Measurements from ENCODE around the gene SIRT3.

Gene SIRT3

GRCh38 chr11:214083-214482 lies 22.1 kb downstream of the SIRT3 start:
- H3K4me3 ChIP-seq (ENCODE audit: low read length) = no peak overlapping the region
- peaks cover 13% of the 10 kb centered on the region for H3K4me1 ChIP-seq (ENCODE audit: control insufficient read depth, insufficient read depth, low read length)
- H3K27ac ChIP-seq (ENCODE audit: low read depth, low read length) = no peak overlapping the region
- peaks cover 53% of the 10 kb centered on the region for H3K36me3 ChIP-seq (ENCODE audit: control insufficient read depth, insufficient read depth, low read length)
- H3K9ac ChIP-seq (ENCODE audit: low read length) = no peak overlapping the region
- no peaks in the 10 kb centered on the region for H3K27me3 ChIP-seq (ENCODE audit: control insufficient read depth, insufficient read depth, low read length)

- Histone ChIP-seq H3K27me3 (ENCODE audit: control insufficient read depth, insufficient read depth, low read length) (no peaks in the 10 kb centered on the region), H3K4me3 (ENCODE audit: low read length) (no peak overlapping the region), H3K36me3 (ENCODE audit: control insufficient read depth, insufficient read depth, low read length) (peaks cover 53% of the 10 kb centered on the region), H3K9ac (ENCODE audit: low read length) (no peak overlapping the region), H3K4me1 (ENCODE audit: control insufficient read depth, insufficient read depth, low read length) (peaks cover 13% of the 10 kb centered on the region), H3K27ac (ENCODE audit: low read depth, low read length) (no peak overlapping the region)
Observed at GRCh38 chr11:213111-213510, 23.0 kb downstream of the SIRT3 start.

GRCh38 chr11:212150-213100 lies 23.7 kb downstream of the SIRT3 start:
- peaks cover 53% of the 10 kb centered on the region for H3K36me3 ChIP-seq (ENCODE audit: control insufficient read depth, insufficient read depth, low read length)
- H3K4me1 ChIP-seq (ENCODE audit: control insufficient read depth, insufficient read depth, low read length) = peaks cover 13% of the 10 kb centered on the region
- H3K27ac ChIP-seq (ENCODE audit: low read depth, low read length) = no peak overlapping the region
- H3K9ac ChIP-seq (ENCODE audit: low read length) = no peak overlapping the region
- H3K27me3 ChIP-seq (ENCODE audit: control insufficient read depth, insufficient read depth, low read length) = no peaks in the 10 kb centered on the region
- H3K4me3 ChIP-seq (ENCODE audit: low read length) = no peak overlapping the region

- H3K36me3 ChIP-seq (ENCODE audit: control insufficient read depth, insufficient read depth, low read length) = peaks cover 53% of the 10 kb centered on the region
- peaks cover 13% of the 10 kb centered on the region for H3K4me1 ChIP-seq (ENCODE audit: control insufficient read depth, insufficient read depth, low read length)
- no peaks in the 10 kb centered on the region for H3K27me3 ChIP-seq (ENCODE audit: control insufficient read depth, insufficient read depth, low read length)
- no peak overlapping the region for H3K4me3 ChIP-seq (ENCODE audit: low read length)
- no peak overlapping the region for H3K27ac ChIP-seq (ENCODE audit: low read depth, low read length)
- no peak overlapping the region for H3K9ac ChIP-seq (ENCODE audit: low read length)
Observed at GRCh38 chr11:211741-212140, 24.4 kb downstream of the SIRT3 start.

- H3K36me3 ChIP-seq (ENCODE audit: control insufficient read depth, insufficient read depth, low read length) = peaks cover 50% of the 10 kb centered on the region
- no peak overlapping the region for H3K27ac ChIP-seq (ENCODE audit: low read depth, low read length)
- H3K27me3 ChIP-seq (ENCODE audit: control insufficient read depth, insufficient read depth, low read length) = no peaks in the 10 kb centered on the region
- no peak overlapping the region for H3K4me3 ChIP-seq (ENCODE audit: low read length)
- no peak overlapping the region for H3K9ac ChIP-seq (ENCODE audit: low read length)
- H3K4me1 ChIP-seq (ENCODE audit: control insufficient read depth, insufficient read depth, low read length) = peaks cover 15% of the 10 kb centered on the region
Observed at GRCh38 chr11:211295-211694, 24.8 kb downstream of the SIRT3 start.

- Histone ChIP-seq H3K36me3 (ENCODE audit: control insufficient read depth, insufficient read depth, low read length) (peaks cover 48% of the 10 kb centered on the region), H3K4me3 (ENCODE audit: low read length) (no peak overlapping the region), H3K27ac (ENCODE audit: low read depth, low read length) (no peak overlapping the region)
Observed at GRCh38 chr11:210803-211180, 25.4 kb downstream of the SIRT3 start.

DNA sequence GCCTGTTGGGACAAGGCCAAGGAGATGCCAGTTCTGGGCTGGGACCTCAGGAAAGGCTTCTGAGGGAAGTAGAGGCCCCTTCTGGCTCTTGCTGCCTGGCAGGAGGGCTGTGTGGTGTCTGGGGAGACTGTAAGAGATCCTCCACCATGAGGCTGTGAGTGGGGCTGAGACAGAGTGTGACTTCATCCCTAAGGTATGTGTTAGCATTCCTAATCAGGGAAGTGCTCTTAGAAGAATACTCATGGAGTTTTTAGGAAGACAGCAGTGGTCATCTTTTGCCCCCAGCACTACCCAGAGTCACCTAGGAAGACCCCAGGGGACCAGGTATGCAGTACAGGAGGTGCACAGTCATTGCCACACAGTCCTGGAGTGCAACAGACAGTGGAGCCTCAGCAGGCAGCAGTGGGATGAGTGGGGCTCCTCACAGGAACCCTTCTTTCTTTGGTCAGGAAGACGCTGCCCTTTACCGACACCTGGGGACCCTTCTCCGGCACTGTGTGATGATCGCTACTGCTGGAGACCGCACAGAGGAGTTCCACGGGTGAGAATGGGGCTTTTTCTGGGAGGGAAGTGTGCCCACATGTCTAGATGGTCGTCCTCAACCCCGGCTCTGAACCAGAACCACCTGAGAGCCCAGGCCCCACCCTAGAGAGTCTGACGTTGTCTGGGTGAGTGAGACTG lies 25.9 kb downstream of the SIRT3 start:
- no peak overlapping the region for H3K9ac ChIP-seq (ENCODE audit: low read length)
- H3K36me3 ChIP-seq (ENCODE audit: control insufficient read depth, insufficient read depth, low read length) = peaks cover 52% of the 10 kb centered on the region
- H3K4me1 ChIP-seq (ENCODE audit: control insufficient read depth, insufficient read depth, low read length) = peaks cover 23% of the 10 kb centered on the region
- no peaks in the 10 kb centered on the region for H3K27me3 ChIP-seq (ENCODE audit: control insufficient read depth, insufficient read depth, low read length)
- H3K4me3 ChIP-seq (ENCODE audit: low read length) = no peak overlapping the region
- no peak overlapping the region for H3K27ac ChIP-seq (ENCODE audit: low read depth, low read length)

More at GRCh38 chr11:210803-211180, 25.4 kb downstream of the SIRT3 start:
- Histone ChIP-seq H3K4me1 (ENCODE audit: control insufficient read depth, insufficient read depth, low read length) (peaks cover 20% of the 10 kb centered on the region), H3K9ac (ENCODE audit: low read length) (no peak overlapping the region), H3K27me3 (ENCODE audit: control insufficient read depth, insufficient read depth, low read length) (no peaks in the 10 kb centered on the region)

DNA sequence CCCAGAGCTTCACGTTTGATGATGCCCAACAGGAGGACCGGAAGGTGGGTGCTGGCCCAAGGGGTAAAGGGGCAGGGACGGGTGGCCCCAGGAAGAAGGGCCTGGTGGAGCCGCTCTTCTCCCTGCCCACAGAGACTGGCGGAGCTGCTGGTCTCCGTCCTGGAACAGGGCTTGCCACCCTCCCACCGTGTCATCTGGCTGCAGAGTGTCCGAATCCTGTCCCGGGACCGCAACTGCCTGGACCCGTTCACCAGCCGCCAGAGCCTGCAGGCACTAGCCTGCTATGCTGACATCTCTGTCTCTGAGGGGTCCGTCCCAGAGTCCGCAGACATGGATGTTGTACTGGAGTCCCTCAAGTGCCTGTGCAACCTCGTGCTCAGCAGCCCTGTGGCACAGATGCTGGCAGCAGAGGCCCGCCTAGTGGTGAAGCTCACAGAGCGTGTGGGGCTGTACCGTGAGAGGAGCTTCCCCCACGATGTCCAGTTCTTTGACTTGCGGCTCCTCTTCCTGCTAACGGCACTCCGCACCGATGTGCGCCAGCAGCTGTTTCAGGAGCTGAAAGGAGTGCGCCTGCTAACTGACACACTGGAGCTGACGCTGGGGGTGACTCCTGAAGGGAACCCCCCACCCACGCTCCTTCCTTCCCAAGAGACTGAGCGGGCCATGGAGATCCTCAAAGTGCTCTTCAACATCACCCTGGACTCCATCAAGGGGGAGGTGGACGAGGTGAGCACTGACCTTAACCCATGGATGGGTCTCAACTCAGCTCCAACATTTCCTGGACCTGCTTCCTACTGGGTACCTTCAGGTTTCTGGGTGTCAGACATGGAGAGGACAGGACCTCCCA lies 26.6 kb downstream of the SIRT3 start:
- H3K4me1 ChIP-seq (ENCODE audit: control insufficient read depth, insufficient read depth, low read length) = peaks cover 23% of the 10 kb centered on the region
- peak overlapping the region; percentile 91 for H3K4me3 ChIP-seq (ENCODE audit: low read length)
- no peaks in the 10 kb centered on the region for H3K27me3 ChIP-seq (ENCODE audit: control insufficient read depth, insufficient read depth, low read length)
- H3K27ac ChIP-seq (ENCODE audit: low read depth, low read length) = peak overlapping the region; percentile 99
- peak overlapping the region; percentile 66 for H3K9ac ChIP-seq (ENCODE audit: low read length)
- peaks cover 56% of the 10 kb centered on the region for H3K36me3 ChIP-seq (ENCODE audit: control insufficient read depth, insufficient read depth, low read length)

DNA sequence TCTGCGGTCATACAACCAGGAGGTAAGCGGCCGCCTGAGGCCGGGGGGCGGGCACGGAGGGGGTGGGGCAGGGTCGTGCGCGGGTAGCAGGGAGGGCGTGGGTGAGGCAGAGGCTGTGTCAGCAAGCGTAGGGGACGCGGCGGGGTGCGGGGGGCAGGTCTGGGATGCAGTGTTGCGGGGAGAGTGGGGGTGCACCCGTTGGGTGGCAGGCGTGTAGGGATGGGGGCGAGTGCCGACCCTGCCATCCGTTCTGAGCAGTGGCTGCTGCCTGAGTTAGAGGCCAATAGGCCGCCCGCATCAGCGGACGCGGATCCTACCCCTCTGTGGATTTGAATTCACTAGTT lies 27.3 kb downstream of the SIRT3 start:
- peak overlapping the region; percentile 99 for H3K27ac ChIP-seq (ENCODE audit: low read depth, low read length)
- H3K27me3 ChIP-seq (ENCODE audit: control insufficient read depth, insufficient read depth, low read length) = no peaks in the 10 kb centered on the region
- peak overlapping the region; percentile 66 for H3K9ac ChIP-seq (ENCODE audit: low read length)
- H3K4me3 ChIP-seq (ENCODE audit: low read length) = peak overlapping the region; percentile 91
- H3K4me1 ChIP-seq (ENCODE audit: control insufficient read depth, insufficient read depth, low read length) = peaks cover 23% of the 10 kb centered on the region
- peaks cover 56% of the 10 kb centered on the region for H3K36me3 ChIP-seq (ENCODE audit: control insufficient read depth, insufficient read depth, low read length)

GRCh38 chr11:208181-208916 lies 27.8 kb downstream of the SIRT3 start:
- Histone ChIP-seq H3K9ac (ENCODE audit: low read length) (peak overlapping the region; percentile 99), H3K4me1 (ENCODE audit: control insufficient read depth, insufficient read depth, low read length) (peaks cover 23% of the 10 kb centered on the region), H3K27ac (ENCODE audit: low read depth, low read length) (peak overlapping the region; percentile 99), H3K36me3 (ENCODE audit: control insufficient read depth, insufficient read depth, low read length) (peaks cover 58% of the 10 kb centered on the region), H3K4me3 (ENCODE audit: low read length) (peak overlapping the region; percentile 91), H3K27me3 (ENCODE audit: control insufficient read depth, insufficient read depth, low read length) (no peaks in the 10 kb centered on the region)

GRCh38 chr11:207863-208180 lies 28.3 kb downstream of the SIRT3 start:
- H3K4me1 ChIP-seq (ENCODE audit: control insufficient read depth, insufficient read depth, low read length) = peaks cover 23% of the 10 kb centered on the region
- H3K4me3 ChIP-seq (ENCODE audit: low read length) = peak overlapping the region; percentile 91
- H3K27ac ChIP-seq (ENCODE audit: low read depth, low read length) = peak overlapping the region; percentile 99
- H3K9ac ChIP-seq (ENCODE audit: low read length) = peak overlapping the region; percentile 99
- H3K36me3 ChIP-seq (ENCODE audit: control insufficient read depth, insufficient read depth, low read length) = peaks cover 56% of the 10 kb centered on the region
- H3K27me3 ChIP-seq (ENCODE audit: control insufficient read depth, insufficient read depth, low read length) = no peaks in the 10 kb centered on the region

Measured in rectal smooth muscle tissue (tissue), 1 donor.